ENCODE measurements around the gene TUBD1.

DNA sequence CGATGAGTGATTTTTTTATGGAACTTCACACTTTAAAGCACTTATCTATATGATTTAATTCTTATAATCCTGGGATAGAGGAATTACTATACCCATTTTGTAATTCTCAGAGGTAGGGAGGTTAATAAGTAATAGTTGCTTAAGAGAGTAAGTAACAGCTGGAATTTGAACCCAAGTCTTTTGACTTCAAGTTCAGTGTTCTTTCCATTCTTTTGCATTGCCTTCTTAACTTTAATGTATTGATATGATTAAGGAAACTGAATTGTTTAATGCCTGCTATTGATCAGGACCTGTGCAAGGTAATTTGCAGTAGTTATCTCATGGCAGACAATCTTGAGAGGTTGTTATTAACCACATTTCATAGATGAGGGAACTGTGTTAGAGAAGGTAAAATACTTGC is 78.5 kb downstream of the TUBD1 start:
- TF ChIP-seq, protein P1, sequence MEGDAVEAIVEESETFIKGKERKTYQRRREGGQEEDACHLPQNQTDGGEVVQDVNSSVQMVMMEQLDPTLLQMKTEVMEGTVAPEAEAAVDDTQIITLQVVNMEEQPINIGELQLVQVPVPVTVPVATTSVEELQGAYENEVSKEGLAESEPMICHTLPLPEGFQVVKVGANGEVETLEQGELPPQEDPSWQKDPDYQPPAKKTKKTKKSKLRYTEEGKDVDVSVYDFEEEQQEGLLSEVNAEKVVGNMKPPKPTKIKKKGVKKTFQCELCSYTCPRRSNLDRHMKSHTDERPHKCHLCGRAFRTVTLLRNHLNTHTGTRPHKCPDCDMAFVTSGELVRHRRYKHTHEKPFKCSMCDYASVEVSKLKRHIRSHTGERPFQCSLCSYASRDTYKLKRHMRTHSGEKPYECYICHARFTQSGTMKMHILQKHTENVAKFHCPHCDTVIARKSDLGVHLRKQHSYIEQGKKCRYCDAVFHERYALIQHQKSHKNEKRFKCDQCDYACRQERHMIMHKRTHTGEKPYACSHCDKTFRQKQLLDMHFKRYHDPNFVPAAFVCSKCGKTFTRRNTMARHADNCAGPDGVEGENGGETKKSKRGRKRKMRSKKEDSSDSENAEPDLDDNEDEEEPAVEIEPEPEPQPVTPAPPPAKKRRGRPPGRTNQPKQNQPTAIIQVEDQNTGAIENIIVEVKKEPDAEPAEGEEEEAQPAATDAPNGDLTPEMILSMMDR (IDR thresholded peaks at IDR 0.05; ENCODE audit: low read depth, low read length, missing input control): no peak
- TF ChIP-seq YY1 (IDR thresholded peaks at IDR 0.05): no peak
- TF ChIP-seq, protein P2, sequence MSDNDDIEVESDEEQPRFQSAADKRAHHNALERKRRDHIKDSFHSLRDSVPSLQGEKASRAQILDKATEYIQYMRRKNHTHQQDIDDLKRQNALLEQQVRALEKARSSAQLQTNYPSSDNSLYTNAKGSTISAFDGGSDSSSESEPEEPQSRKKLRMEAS (IDR thresholded peaks at IDR 0.05): no peak
- no peak for TF ChIP-seq SP1 (IDR thresholded peaks at IDR 0.05)
- TF ChIP-seq TAF1 (conservative IDR thresholded peaks at IDR 0.05): no peak

All from liver (tissue), 3 donors.